ENCODE measurements around the gene SEC23A.
A peak's percentile ranks its signal among the peaks of the same experiment; 100 is the strongest.
"Not testable (repeated sequence)": the region's sequence is repeated elsewhere in the genome, so short reads cannot be mapped to it uniquely, and the experiment has no call there.

Gene SEC23A

GRCh38 chr14:39097159-39097558 is 5.9 kb downstream of the SEC23A start:
- in situ Hi-C loops (cut with MboI; ENCODE audit: low pct_unique_long_range_greater_than_20kb, low sequenced_read_pairs): no loop called here
- peak; percentile 19 for DNase-seq

GRCh38 chr14:39094515-39094914 is 8.5 kb downstream of the SEC23A start:
- no peak for DNase-seq
- in situ Hi-C loops (cut with MboI; ENCODE audit: low pct_unique_long_range_greater_than_20kb, low sequenced_read_pairs): no loop called here

- DNase-seq: no peak
- in situ Hi-C loops (cut with MboI; ENCODE audit: low pct_unique_long_range_greater_than_20kb, low sequenced_read_pairs): no loop called here
These were observed 11.3 kb downstream of the SEC23A start for GRCh38 chr14:39091716-39092115.

GRCh38 chr14:39090548-39091111 is 12.4 kb downstream of the SEC23A start:
- in situ Hi-C loops (cut with MboI; ENCODE audit: low pct_unique_long_range_greater_than_20kb, low sequenced_read_pairs): no loop called here
- no peak for DNase-seq

GRCh38 chr14:39087493-39087892 is 15.5 kb downstream of the SEC23A start:
- no peak for DNase-seq
- in situ Hi-C loops (cut with MboI; ENCODE audit: low pct_unique_long_range_greater_than_20kb, low sequenced_read_pairs): no loop called here

GRCh38 chr14:39085933-39086332 is 17.1 kb downstream of the SEC23A start:
- DNase-seq: no peak
- in situ Hi-C loops (cut with MboI; ENCODE audit: low pct_unique_long_range_greater_than_20kb, low sequenced_read_pairs): no loop called here

- no peak for DNase-seq
- in situ Hi-C loops (cut with MboI; ENCODE audit: low pct_unique_long_range_greater_than_20kb, low sequenced_read_pairs): no loop called here
These were observed 19.9 kb downstream of the SEC23A start for GRCh38 chr14:39083127-39083526.

GRCh38 chr14:39080886-39081285 is 22.1 kb downstream of the SEC23A start:
- no peak for DNase-seq
- in situ Hi-C loops (cut with MboI; ENCODE audit: low pct_unique_long_range_greater_than_20kb, low sequenced_read_pairs): no loop called here

- DNase-seq: no peak
- in situ Hi-C loops (cut with MboI; ENCODE audit: low pct_unique_long_range_greater_than_20kb, low sequenced_read_pairs): no loop called here
These were observed 31.9 kb downstream of the SEC23A start for GRCh38 chr14:39071096-39071495.

- in situ Hi-C loops (cut with MboI; ENCODE audit: low pct_unique_long_range_greater_than_20kb, low sequenced_read_pairs): no loop called here
- no peak for DNase-seq
These were observed 33.1 kb downstream of the SEC23A start for GRCh38 chr14:39069923-39070322.

GRCh38 chr14:39069169-39069805 is 33.7 kb downstream of the SEC23A start:
- in situ Hi-C loops (cut with MboI; ENCODE audit: low pct_unique_long_range_greater_than_20kb, low sequenced_read_pairs); DNase-seq: not testable (repeated sequence)

GRCh38 chr14:39060818-39061437 is 42.1 kb downstream of the SEC23A start:
- in situ Hi-C loops (cut with MboI; ENCODE audit: low pct_unique_long_range_greater_than_20kb, low sequenced_read_pairs): no loop called here
- DNase-seq: no peak

- in situ Hi-C loops (cut with MboI; ENCODE audit: low pct_unique_long_range_greater_than_20kb, low sequenced_read_pairs): no loop called here
- peak; percentile 32 for DNase-seq
These were observed 47.1 kb downstream of the SEC23A start for GRCh38 chr14:39055786-39056474.

- DNase-seq; in situ Hi-C loops (cut with MboI; ENCODE audit: low pct_unique_long_range_greater_than_20kb, low sequenced_read_pairs): not testable (repeated sequence)
These were observed 50.1 kb downstream of the SEC23A start for GRCh38 chr14:39052869-39053454.

GRCh38 chr14:39050389-39050788 is 52.6 kb downstream of the SEC23A start:
- in situ Hi-C loops (cut with MboI; ENCODE audit: low pct_unique_long_range_greater_than_20kb, low sequenced_read_pairs): no loop called here
- DNase-seq: no peak

GRCh38 chr14:39045889-39046288 is 57.1 kb downstream of the SEC23A start:
- DNase-seq; in situ Hi-C loops (cut with MboI; ENCODE audit: low pct_unique_long_range_greater_than_20kb, low sequenced_read_pairs): not testable (repeated sequence)

- in situ Hi-C loops (cut with MboI; ENCODE audit: low pct_unique_long_range_greater_than_20kb, low sequenced_read_pairs): no loop called here
- no peak for DNase-seq
These were observed 59.6 kb downstream of the SEC23A start for GRCh38 chr14:39043352-39043943.

- in situ Hi-C loops (cut with MboI; ENCODE audit: low pct_unique_long_range_greater_than_20kb, low sequenced_read_pairs): no loop called here
- DNase-seq: no peak
These were observed 62.5 kb downstream of the SEC23A start for GRCh38 chr14:39040529-39040928.

GRCh38 chr14:39038542-39038941 is 64.5 kb downstream of the SEC23A start:
- in situ Hi-C loops (cut with MboI; ENCODE audit: low pct_unique_long_range_greater_than_20kb, low sequenced_read_pairs): no loop called here
- DNase-seq: peak; percentile 34

All from KBM-7 (cell line).